T-cell (primary cell): Measurements from ENCODE around the gene HSH2D. TPM values are rescaled to one million over a fixed set of nuclear protein-coding genes. Genes with fewer than 3 reads are reported as not detected.

ENCODE experiments used
- ATAC-seq, 4 experiments: fragments of 200-7000 bp in 3 of 4; fragments of 150-1000 bp in 1 of 4; cut with Tn5 transposase; replicated peaks in 1 of 4; 1 replicate in 3 of 4; 2 replicates in 1 of 4; pipeline ENCODE4 v1.10.0; 2021; ENCODE audit warnings: moderate library complexity in 3 of 4, mild to moderate bottlenecking in 2 of 4, moderate number of reproducible peaks in 1 of 4
- CTCF ChIA-PET, 2 donors: fragments of 300-600 bp; sonication (Branson Sonifier 250); formaldehyde crosslinking; loops; one replicate each; lab custom pipeline; 2022; ENCODE audit warnings: antibody characterized with exemption in 2 of 2; lab: Charles Lee
- POLR2A ChIA-PET, 2 donors: fragments of 300-600 bp; sonication (Branson Sonifier 250); formaldehyde crosslinking; loops; one replicate each; lab custom pipeline; 2022; ENCODE audit warnings: antibody characterized with exemption in 2 of 2; lab: Charles Lee
- DNase-seq, 35 experiments: peaks; one replicate each; pipeline versions ENCODE4 v3.0.0 to v3.0.0-alpha.2; 2013 to 2023
- H3K27ac ChIP-seq: one replicate; pipeline ENCODE4 v1.5.1; 2013; ENCODE audit warnings: low read length
- H3K27me3 ChIP-seq, 2 experiments: replicated peaks in 1 of 2; 1 replicate in 1 of 2; 2 replicates in 1 of 2; pipeline versions ENCODE4 v1.6.1 to v1.7.0; 2013; ENCODE audit warnings: low read length in 1 of 2, mixed read lengths in 1 of 2; ENCODE audit not compliant: control insufficient read depth in 2 of 2, insufficient read depth in 2 of 2; ENCODE audit errors: extremely low read depth in 1 of 2
- H3K36me3 ChIP-seq, 2 donors: 1 replicate in 1 of 2; 2 replicates in 1 of 2; pipeline versions ENCODE4 v1.6.1 to v1.7.0; 2013; ENCODE audit warnings: low read length in 1 of 2; ENCODE audit not compliant: control insufficient read depth in 2 of 2, insufficient read depth in 1 of 2; ENCODE audit errors: extremely low read depth in 1 of 2
- H3K4me1 ChIP-seq, 2 experiments: 1 replicate in 1 of 2; 2 replicates in 1 of 2; pipeline versions ENCODE4 v1.6.1 to v1.7.0; 2013; ENCODE audit warnings: low read length in 2 of 2, mixed read lengths in 1 of 2; ENCODE audit not compliant: insufficient read depth in 2 of 2, control insufficient read depth in 1 of 2; ENCODE audit errors: extremely low read depth in 1 of 2
- H3K4me3 ChIP-seq, 2 donors: 1 replicate in 1 of 2; 2 replicates in 1 of 2; pipeline versions ENCODE4 v1.5.1 to v1.7.0; 2013; ENCODE audit warnings: mild to moderate bottlenecking in 2 of 2, low read length in 1 of 2, moderate library complexity in 1 of 2; ENCODE audit not compliant: control insufficient read depth in 1 of 2; ENCODE audit errors: extremely low read depth in 1 of 2
- H3K9me3 ChIP-seq: 2 replicates; pipeline ENCODE4 v1.7.0; 2013
- H3K27ac Mint-ChIP-seq, 2 donors: one replicate each; pipeline ENCODE4 v1.8.0; 2020 to 2021; ENCODE audit warnings: mild to moderate bottlenecking in 2 of 2, mixed read lengths in 2 of 2
- H3K27me3 Mint-ChIP-seq, 2 donors: one replicate each; pipeline ENCODE4 v1.8.0; 2021 to 2022; ENCODE audit warnings: mixed read lengths in 2 of 2
- H3K36me3 Mint-ChIP-seq: one replicate; pipeline ENCODE4 v1.8.0; 2021; ENCODE audit warnings: mixed read lengths
- H3K4me1 Mint-ChIP-seq, 3 donors: one replicate each; pipeline ENCODE4 v1.8.0; 2020 to 2022; ENCODE audit warnings: mixed read lengths in 3 of 3, mild to moderate bottlenecking in 1 of 3
- H3K4me3 Mint-ChIP-seq, 3 donors: one replicate each; pipeline ENCODE4 v1.8.0; 2020 to 2022; ENCODE audit warnings: mild to moderate bottlenecking in 3 of 3, mixed read lengths in 3 of 3, moderate library complexity in 3 of 3
- H3K9me3 Mint-ChIP-seq, 3 donors: one replicate each; pipeline ENCODE4 v1.8.0; 2020 to 2022; ENCODE audit warnings: mixed read lengths in 3 of 3
- WGBS: methylation state at CpG from one replicate; pipeline ENCODE4 v1.1.5; 2013; ENCODE audit warnings: missing lambda C conversion rate; ENCODE audit not compliant: insufficient coverage; 5-methylcytosine and 5-hydroxymethylcytosine counted together
- total RNA-seq, 35 experiments: library from RNA in 6 of 35; stranded (reverse) in 6 of 35; fragments of 120-200 nt in 1 of 35; gene quantifications; one replicate each; pipeline versions ENCODE4 v1.2.1 to v1.2.4 and lab custom pipeline; 2013 to 2026

The HSH2D gene
- total RNA-seq, 5 donors from 2014 or later (not counting 1 experiment from before 2014, with no cell fraction given): 23.5 to 37.0 (median 28.5) TPM

- H3K27ac Mint-ChIP-seq: peak overlapping the region in 1 of 2 donors; percentile 31
- no peak for ATAC-seq
- POLR2A ChIA-PET: interaction anchor here in 1 of 2 donors (0.6 kb wide), 1 partner anchor 16 kb away, joined by 3 read pairs; no protein-coding TSS in a partner anchor
Observed at GRCh38 chr19:16202320-16203255, 59.1 kb downstream of the HSH2D start.

DNA sequence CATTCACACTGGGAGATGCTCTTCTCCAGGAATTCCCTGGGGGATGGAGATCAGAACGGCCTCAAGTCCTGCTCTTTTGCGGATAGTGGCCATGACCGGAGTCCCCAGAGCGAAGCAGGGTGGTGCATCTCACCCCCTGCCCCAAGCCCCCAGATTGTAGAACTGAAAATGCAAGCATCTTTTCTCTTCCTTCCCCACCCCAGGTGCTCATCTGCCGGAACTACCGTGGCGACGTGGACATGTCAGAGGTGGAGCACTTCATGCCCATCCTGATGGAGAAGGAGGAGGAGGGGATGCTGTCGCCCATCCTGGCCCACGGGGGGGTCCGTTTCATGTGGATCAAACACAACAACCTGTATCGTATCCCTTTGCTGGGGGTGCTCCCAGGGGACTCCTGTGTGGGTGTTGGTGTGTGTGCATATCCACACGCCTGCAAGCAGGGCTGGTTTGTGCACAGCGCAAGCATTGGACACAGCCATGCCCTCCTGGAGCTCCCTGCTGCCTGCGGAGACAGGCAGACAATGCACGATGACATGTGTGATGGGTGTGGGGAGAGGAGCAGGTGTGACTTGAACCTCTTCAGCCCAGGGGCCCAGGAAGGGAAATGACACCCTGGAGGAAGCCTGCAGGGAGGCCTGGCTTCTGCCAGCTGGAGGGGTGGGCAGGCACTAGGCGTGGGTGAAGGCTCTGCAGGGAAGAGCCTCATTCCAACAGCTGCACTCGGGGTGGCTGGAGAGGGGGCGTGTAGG lies 59.9 kb downstream of the HSH2D start:
- Mint-ChIP-seq H3K36me3 (peaks cover 29% of the 10 kb centered on the region), H3K27ac (no peak overlapping the region), H3K4me3 (no peak overlapping the region), H3K9me3 (no peaks in the 10 kb centered on the region), H3K4me1 (peaks cover 51 to 62% (median 58%) of the 10 kb centered on the region in 3 donors), H3K27me3 (no peaks in the 10 kb centered on the region)
- H3K27me3 ChIP-seq: no peaks in the 10 kb centered on the region
- no peaks in the 10 kb centered on the region for H3K9me3 ChIP-seq
- no peak for ATAC-seq
- H3K4me3 ChIP-seq: no peak overlapping the region
- H3K36me3 ChIP-seq: peaks cover 19 to 66% of the 10 kb centered on the region in 2 donors
- H3K27ac ChIP-seq: no peak overlapping the region
- POLR2A ChIA-PET: no interaction called here
- WGBS: 88% methylated on average over 9 of the region's 19 CpGs
- CTCF ChIA-PET: no interaction called here
- DNase-seq: no peak
- peaks cover 25 to 49% of the 10 kb centered on the region in 2 experiments for H3K4me1 ChIP-seq

More at GRCh38 chr19:16202320-16203255, 59.1 kb downstream of the HSH2D start:
- Mint-ChIP-seq H3K36me3 (peaks cover 25% of the 10 kb centered on the region), H3K4me1 (peaks cover 50 to 57% (median 53%) of the 10 kb centered on the region in 3 donors), H3K4me3 (no peak overlapping the region), H3K27me3 (no peaks in the 10 kb centered on the region), H3K9me3 (no peaks in the 10 kb centered on the region)
- no peak overlapping the region for H3K27ac ChIP-seq
- no peaks in the 10 kb centered on the region for H3K9me3 ChIP-seq
- peaks cover 19 to 61% of the 10 kb centered on the region in 2 donors for H3K36me3 ChIP-seq
- CTCF ChIA-PET: no interaction called here
- 85% methylated on average over 10 of the region's 22 CpGs for WGBS
- DNase-seq: no peak
- peaks cover 20 to 49% of the 10 kb centered on the region in 2 experiments for H3K4me1 ChIP-seq
- H3K27me3 ChIP-seq: no peaks in the 10 kb centered on the region
- no peak overlapping the region for H3K4me3 ChIP-seq

DNA sequence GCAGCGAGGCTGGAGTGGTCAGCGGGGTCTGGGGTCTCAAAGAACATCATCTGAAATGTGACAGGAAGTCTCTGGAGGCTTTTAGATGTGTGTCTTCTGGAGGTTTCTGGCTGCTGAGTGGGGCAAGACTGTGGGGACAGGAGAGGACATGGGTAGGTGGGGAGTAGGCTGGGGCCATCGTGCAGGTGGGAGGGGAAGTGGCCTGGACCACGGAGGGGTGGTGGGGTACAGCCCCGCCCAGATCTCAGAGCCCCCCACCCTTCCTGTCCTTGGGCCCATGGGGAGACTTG lies 60.5 kb downstream of the HSH2D start:
- H3K27me3 Mint-ChIP-seq: no peaks in the 10 kb centered on the region
- H3K4me3 ChIP-seq: no peak overlapping the region
- POLR2A ChIA-PET: no interaction called here
- no peaks in the 10 kb centered on the region for H3K27me3 ChIP-seq
- H3K9me3 Mint-ChIP-seq: no peaks in the 10 kb centered on the region
- peaks cover 30% of the 10 kb centered on the region for H3K36me3 Mint-ChIP-seq
- CTCF ChIA-PET: no interaction called here
- H3K4me3 Mint-ChIP-seq: no peak overlapping the region
- peaks cover 19 to 72% of the 10 kb centered on the region in 2 donors for H3K36me3 ChIP-seq
- no peak overlapping the region for H3K27ac Mint-ChIP-seq
- DNase-seq (no peak), ATAC-seq (no peak)
- H3K27ac ChIP-seq: no peak overlapping the region
- H3K9me3 ChIP-seq: no peaks in the 10 kb centered on the region
- H3K4me1 ChIP-seq: peaks cover 27 to 49% of the 10 kb centered on the region in 2 experiments
- H3K4me1 Mint-ChIP-seq: peaks cover 48 to 60% (median 56%) of the 10 kb centered on the region in 3 donors
- WGBS: 89% methylated on average over 3 of the region's 5 CpGs

DNA sequence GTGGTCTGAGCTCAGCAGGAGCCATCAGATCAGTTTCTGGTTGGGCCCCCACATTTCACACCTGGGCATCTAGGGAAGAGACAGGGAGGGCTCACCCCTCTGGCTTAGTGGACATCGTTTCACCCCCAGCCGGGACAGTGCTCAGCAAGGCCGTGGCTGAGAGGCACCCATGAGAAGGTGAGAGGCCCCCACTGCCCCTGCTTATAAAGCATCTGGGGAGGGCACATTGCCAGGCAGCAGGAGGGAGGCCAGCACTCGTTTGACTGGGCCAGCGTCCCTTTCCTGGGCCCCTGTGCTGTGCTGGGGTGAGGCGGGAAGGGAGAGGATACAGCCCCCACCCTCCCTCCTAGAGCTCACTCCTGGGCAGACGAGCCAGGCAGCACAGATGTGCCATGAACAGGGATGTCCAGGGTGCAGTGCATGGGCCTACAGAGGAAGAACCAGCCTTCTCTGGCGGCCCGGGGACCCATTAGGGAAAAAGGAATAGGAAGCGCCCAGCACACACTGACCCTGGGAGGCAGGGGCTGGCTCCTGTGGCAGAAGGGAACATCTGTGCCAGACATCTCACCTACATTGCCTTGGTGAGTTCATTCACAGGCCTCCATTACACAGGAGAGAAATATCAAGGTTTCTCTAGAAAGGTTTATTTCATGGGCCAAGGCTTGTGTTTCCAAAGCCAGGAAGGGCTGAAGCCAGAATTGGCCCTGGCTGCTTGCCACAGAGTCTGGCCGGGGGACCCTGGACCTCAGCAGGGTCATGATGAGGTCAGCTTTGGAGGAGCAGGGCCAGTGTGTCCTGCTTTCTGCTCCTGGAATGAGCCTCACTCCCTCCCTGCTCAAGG lies 61.9 kb downstream of the HSH2D start:
- H3K27me3 ChIP-seq: no peaks in the 10 kb centered on the region
- H3K36me3 ChIP-seq: peaks cover 19 to 81% of the 10 kb centered on the region in 2 donors
- ATAC-seq (no peak), DNase-seq (no peak)
- peaks cover 51 to 60% (median 56%) of the 10 kb centered on the region in 3 donors for H3K4me1 Mint-ChIP-seq
- POLR2A ChIA-PET: no interaction called here
- peaks cover 17 to 38% of the 10 kb centered on the region in 2 experiments for H3K4me1 ChIP-seq
- 97% methylated on average over 6 of the region's 11 CpGs for WGBS
- CTCF ChIA-PET: no interaction called here
- no peaks in the 10 kb centered on the region for H3K9me3 ChIP-seq
- H3K36me3 Mint-ChIP-seq: peaks cover 44% of the 10 kb centered on the region
- H3K4me3 ChIP-seq: no peak overlapping the region
- H3K4me3 Mint-ChIP-seq: no peak overlapping the region
- H3K9me3 Mint-ChIP-seq: no peaks in the 10 kb centered on the region
- no peaks in the 10 kb centered on the region for H3K27me3 Mint-ChIP-seq
- H3K27ac Mint-ChIP-seq: no peak overlapping the region
- H3K27ac ChIP-seq: no peak overlapping the region

DNA sequence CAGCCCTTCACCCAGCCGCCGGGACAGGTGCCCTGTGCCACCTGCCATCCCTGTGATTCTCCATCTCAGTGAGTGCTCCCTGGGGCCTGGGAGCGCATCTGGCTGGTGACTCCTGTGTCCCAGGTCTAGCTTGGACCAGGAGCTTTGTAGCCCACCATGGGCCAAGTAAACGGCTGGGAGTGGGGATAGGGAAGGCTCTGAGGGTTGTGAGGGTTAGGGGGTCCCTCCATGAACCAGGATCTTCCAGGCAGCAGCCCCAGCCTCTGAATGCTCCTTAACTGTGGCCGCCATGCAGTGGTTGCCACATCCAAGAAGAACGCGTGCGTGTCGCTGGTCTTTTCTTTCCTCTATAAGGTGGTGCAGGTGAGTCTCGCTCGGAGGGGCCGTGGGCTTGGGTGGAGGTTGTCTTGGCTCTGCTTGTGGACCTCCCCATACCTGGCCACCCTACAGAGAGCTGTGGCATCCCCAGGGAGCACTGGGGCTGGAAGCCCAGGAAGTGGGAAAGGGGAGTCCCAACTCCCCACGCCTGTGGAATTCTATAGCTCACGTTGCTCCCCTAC lies 62.6 kb downstream of the HSH2D start:
- Mint-ChIP-seq H3K4me3 (no peak overlapping the region), H3K36me3 (peaks cover 43% of the 10 kb centered on the region), H3K27ac (peak overlapping the region; percentile 16 to 55), H3K27me3 (no peaks in the 10 kb centered on the region), H3K4me1 (peaks cover 51 to 55% (median 53%) of the 10 kb centered on the region in 3 donors), H3K9me3 (no peaks in the 10 kb centered on the region)
- ChIA-PET CTCF (no interaction called here), POLR2A (no interaction called here)
- H3K4me1 ChIP-seq: peaks cover 14 to 34% of the 10 kb centered on the region in 2 experiments
- no peak for DNase-seq
- peaks cover 19 to 77% of the 10 kb centered on the region in 2 donors for H3K36me3 ChIP-seq
- no peaks in the 10 kb centered on the region for H3K27me3 ChIP-seq
- no peak overlapping the region for H3K27ac ChIP-seq
- 90% methylated on average over 4 of the region's 14 CpGs for WGBS
- ATAC-seq: no peak
- H3K9me3 ChIP-seq: no peaks in the 10 kb centered on the region
- no peak overlapping the region for H3K4me3 ChIP-seq
